HAP-1 (cell line): ENCODE data around the gene PKP1.

Experiments
- DNase-seq, 2 experiments: peaks; one replicate each; pipeline ENCODE4 v3.0.0-alpha.2; 2016 to 2020; ENCODE audit warnings: low spot score in 2 of 2
- H3K27me3 ChIP-seq: fragments of 250-450 bp; sonication (Bioruptor Pico); 2 replicates; pipeline ENCODE4 v1.5.1; 2020; ENCODE audit warnings: low read depth, mild to moderate bottlenecking, moderate library complexity
- H3K36me3 ChIP-seq: fragments of 250-450 bp; sonication (Bioruptor Pico); replicated peaks from 2 replicates; pipeline ENCODE4 v1.5.1; 2020; ENCODE audit warnings: mild to moderate bottlenecking
- H3K4me1 ChIP-seq: fragments of 250-450 bp; sonication (Bioruptor Pico); 2 replicates; pipeline ENCODE4 v1.5.1; 2020; ENCODE audit warnings: mild to moderate bottlenecking
- H3K4me3 ChIP-seq: fragments of 250-450 bp; sonication (Bioruptor Pico); 2 replicates; pipeline ENCODE4 v1.5.1; 2020; ENCODE audit warnings: mild to moderate bottlenecking, moderate library complexity
- H3K9me3 ChIP-seq: fragments of 250-450 bp; sonication (Bioruptor Pico); 2 replicates; pipeline ENCODE4 v1.5.1; 2020; ENCODE audit warnings: mild to moderate bottlenecking, moderate library complexity
- in situ Hi-C: fragments of 300-500 bp; cut with MboI; formaldehyde crosslinking; loops from 3 replicates; pipeline ENCODE4 v1.14.3; 2020; ENCODE audit warnings: low sequenced_read_pairs, inconsistent platforms, mixed read lengths

PKP1 gene

DNA sequence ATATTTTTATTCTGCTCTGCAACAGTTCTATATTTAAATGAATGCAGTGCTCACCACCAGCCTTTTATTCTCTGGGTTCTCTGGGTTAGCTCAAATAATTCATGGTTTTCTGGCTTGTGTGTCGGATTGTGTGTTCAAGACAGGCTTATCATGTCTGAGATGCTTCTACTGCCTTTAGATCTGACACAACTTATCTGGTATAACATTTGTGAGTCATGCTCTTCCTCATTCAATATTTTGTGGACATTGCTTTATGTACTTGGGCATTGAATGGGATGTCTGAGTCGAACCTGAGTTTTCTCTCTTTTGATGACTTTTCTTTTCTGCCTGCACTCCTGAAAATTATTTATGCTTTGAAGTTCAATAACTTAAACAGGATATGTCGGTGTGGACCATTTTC, 17.6 kb upstream of the PKP1 start:
- Histone ChIP-seq H3K36me3 (no peaks in the 10 kb centered on the region), H3K27me3 (peaks cover 25% of the 10 kb centered on the region), H3K9me3 (no peaks in the 10 kb centered on the region), H3K4me1 (no peaks in the 10 kb centered on the region), H3K4me3 (no peak overlapping the region)
- in situ Hi-C loops = no loop called here
- DNase-seq = no peak

DNA sequence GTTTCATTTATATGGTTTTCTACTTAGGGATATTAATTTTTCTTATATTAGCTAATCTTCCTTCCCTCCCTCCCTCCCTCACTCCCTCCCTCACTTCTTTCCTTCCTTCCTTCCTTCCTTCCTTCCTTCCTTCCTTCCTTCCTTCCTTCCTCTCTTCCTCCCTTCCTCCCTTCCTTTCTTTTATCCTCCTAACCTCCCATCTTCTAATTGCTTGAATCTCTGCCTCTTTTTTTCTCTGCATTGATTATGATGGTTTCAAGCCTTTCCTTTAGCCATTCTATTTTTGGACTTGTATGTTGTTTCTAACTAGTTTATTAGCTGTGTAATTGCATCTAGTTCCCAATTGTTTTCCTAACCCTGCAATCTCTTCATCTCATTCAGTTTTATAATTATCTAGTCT, 17.0 kb upstream of the PKP1 start:
- no peaks in the 10 kb centered on the region for H3K36me3 ChIP-seq
- peaks cover 25% of the 10 kb centered on the region for H3K27me3 ChIP-seq
- no peaks in the 10 kb centered on the region for H3K4me1 ChIP-seq
- no peaks in the 10 kb centered on the region for H3K9me3 ChIP-seq
- no peak for DNase-seq
- in situ Hi-C loops = no loop called here
- no peak overlapping the region for H3K4me3 ChIP-seq

DNA sequence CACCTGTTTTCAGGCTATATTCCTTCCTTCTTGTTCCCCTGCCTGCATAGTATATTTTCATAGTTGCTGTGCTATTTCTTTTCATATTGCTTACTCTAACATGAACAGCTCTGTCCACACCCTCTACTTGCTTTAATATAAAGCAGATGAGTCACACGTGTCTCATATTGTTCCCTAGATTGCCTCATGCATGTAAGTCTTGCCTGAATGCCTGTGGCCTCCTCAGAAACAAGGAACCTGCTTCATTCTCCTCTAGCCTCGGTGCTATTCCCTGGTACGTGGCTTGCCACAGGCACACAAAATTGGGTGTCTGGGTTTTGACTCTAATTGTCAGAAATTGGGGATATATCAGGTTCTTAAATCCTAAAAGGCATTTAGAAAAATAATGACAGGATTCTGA, 16.5 kb upstream of the PKP1 start:
- in situ Hi-C loops = no loop called here
- Histone ChIP-seq H3K27me3 (peaks cover 25% of the 10 kb centered on the region), H3K4me1 (no peaks in the 10 kb centered on the region), H3K9me3 (no peaks in the 10 kb centered on the region), H3K4me3 (no peak overlapping the region), H3K36me3 (no peaks in the 10 kb centered on the region)
- no peak for DNase-seq

DNA sequence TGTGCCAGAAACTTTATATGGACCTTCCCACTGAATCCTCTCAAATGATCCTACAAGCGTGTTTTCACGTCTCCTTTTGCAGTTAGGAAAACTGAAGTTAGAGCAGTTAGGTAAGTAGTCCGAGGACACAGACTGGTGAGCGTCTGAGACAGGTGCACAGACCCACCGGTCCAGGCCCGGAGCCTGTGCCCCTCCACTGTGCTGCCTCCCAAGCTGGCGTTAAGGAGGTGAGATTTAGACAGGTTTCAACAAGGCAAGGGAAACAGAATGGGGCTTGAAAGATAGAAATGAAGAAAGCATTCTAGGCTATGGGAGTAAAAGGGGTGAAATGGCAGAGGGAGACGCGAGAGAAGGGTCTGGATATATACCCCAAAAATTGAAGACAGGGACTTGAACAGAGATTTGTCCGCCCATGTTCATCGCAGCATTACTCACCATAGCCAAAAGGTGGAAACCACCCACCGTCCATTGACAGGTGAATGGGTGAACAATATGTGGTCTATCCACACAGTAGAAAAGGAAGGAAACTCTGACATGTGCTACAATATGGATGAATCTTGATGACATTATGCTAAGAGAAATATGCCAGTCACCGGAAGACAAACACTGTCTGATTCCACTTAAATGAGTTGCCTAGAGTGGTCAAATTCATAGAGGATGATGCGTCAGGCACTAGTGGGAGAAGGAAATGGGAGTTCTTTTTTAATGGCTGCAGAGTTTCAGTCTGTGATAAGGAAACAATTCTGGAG, 15.7 kb upstream of the PKP1 start:
- Histone ChIP-seq H3K9me3 (no peaks in the 10 kb centered on the region), H3K27me3 (peaks cover 25% of the 10 kb centered on the region), H3K36me3 (no peaks in the 10 kb centered on the region), H3K4me3 (no peak overlapping the region), H3K4me1 (no peaks in the 10 kb centered on the region)
- in situ Hi-C loops = no loop called here
- no peak for DNase-seq

- no peaks in the 10 kb centered on the region for H3K36me3 ChIP-seq
- in situ Hi-C loops = no loop called here
- DNase-seq = no peak
- no peak overlapping the region for H3K4me3 ChIP-seq
- H3K4me1 ChIP-seq = no peaks in the 10 kb centered on the region
- peaks cover 25% of the 10 kb centered on the region for H3K27me3 ChIP-seq
- H3K9me3 ChIP-seq = no peaks in the 10 kb centered on the region
These were observed 14.6 kb upstream of the PKP1 start for GRCh38 chr1:201268604-201269151.

DNA sequence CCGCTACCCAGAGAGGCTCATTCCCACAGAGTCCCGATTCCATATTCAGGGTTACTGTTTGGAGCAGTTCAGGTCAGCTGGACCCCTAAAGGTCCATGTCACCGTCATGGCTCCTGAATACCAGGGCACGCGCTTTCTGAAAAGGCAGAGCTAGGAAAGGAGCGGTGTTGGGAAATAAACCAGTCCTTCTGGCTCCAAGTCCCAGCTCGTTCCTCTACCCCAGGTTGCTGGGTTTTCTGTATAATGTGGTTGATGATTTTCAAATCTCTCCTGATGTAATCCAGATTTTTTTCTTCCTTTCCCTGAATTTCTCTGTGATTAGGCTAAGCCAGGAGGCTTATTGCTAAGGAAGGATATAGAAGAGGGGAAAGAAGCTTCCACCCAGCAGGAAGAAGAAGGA, 14.0 kb upstream of the PKP1 start:
- no peak overlapping the region for H3K4me3 ChIP-seq
- peaks cover 25% of the 10 kb centered on the region for H3K27me3 ChIP-seq
- H3K4me1 ChIP-seq = no peaks in the 10 kb centered on the region
- H3K36me3 ChIP-seq = no peaks in the 10 kb centered on the region
- H3K9me3 ChIP-seq = no peaks in the 10 kb centered on the region
- DNase-seq = no peak
- in situ Hi-C loops = no loop called here

GRCh38 chr1:201269900-201270410, 13.4 kb upstream of the PKP1 start:
- H3K36me3 ChIP-seq = no peaks in the 10 kb centered on the region
- peaks cover 22% of the 10 kb centered on the region for H3K27me3 ChIP-seq
- H3K4me1 ChIP-seq = no peaks in the 10 kb centered on the region
- no peaks in the 10 kb centered on the region for H3K9me3 ChIP-seq
- DNase-seq = no peak
- in situ Hi-C loops = no loop called here
- H3K4me3 ChIP-seq = no peak overlapping the region

GRCh38 chr1:201270616-201271390, 12.5 kb upstream of the PKP1 start:
- Histone ChIP-seq H3K4me1 (no peaks in the 10 kb centered on the region), H3K4me3 (no peak overlapping the region), H3K36me3 (no peaks in the 10 kb centered on the region), H3K9me3 (no peaks in the 10 kb centered on the region), H3K27me3 (peaks cover 17% of the 10 kb centered on the region)
- in situ Hi-C loops = no loop called here
- no peak for DNase-seq

GRCh38 chr1:201272799-201273198, 10.5 kb upstream of the PKP1 start:
- Histone ChIP-seq H3K36me3 (no peaks in the 10 kb centered on the region), H3K4me1 (no peaks in the 10 kb centered on the region), H3K9me3 (no peaks in the 10 kb centered on the region), H3K4me3 (no peak overlapping the region), H3K27me3 (peaks cover 3% of the 10 kb centered on the region; the same call in 1 of the 2 replicates)
- in situ Hi-C loops = no loop called here
- DNase-seq = no peak

- in situ Hi-C loops = no loop called here
- 0 out of 2 replicates have a peak, but pooled peaks cover 2% of the 10 kb centered on the region for H3K27me3 ChIP-seq
- H3K4me1 ChIP-seq = no peaks in the 10 kb centered on the region
- no peaks in the 10 kb centered on the region for H3K9me3 ChIP-seq
- no peak overlapping the region for H3K4me3 ChIP-seq
- no peaks in the 10 kb centered on the region for H3K36me3 ChIP-seq
- DNase-seq = no peak
These were observed 8.6 kb upstream of the PKP1 start for GRCh38 chr1:201274616-201275252.

DNA sequence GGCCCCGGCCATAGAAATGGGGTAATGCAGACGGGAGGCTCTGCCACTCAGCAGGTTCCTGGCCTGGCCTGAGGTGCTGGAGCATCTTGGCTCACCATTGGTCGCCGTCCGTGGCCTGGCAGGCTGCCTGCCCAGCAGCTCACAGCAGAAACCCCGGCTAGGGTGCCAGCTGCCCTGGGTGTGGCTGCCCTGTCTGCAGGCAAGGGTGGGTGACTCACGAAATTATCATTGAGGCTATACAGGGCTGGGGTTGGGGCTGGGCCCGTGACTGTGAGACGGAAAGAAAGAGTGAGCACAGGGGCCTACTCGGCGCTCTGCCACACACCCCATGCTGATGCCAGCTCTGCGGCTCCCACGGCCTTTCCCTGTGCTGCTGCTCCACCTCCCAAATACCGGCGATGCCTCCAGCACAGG, 8.0 kb upstream of the PKP1 start:
- Histone ChIP-seq H3K4me1 (no peaks in the 10 kb centered on the region), H3K4me3 (no peak overlapping the region), H3K27me3 (0 out of 2 replicates have a peak, but pooled peaks cover 2% of the 10 kb centered on the region), H3K36me3 (no peaks in the 10 kb centered on the region), H3K9me3 (no peaks in the 10 kb centered on the region)
- no peak for DNase-seq
- in situ Hi-C loops = no loop called here

DNA sequence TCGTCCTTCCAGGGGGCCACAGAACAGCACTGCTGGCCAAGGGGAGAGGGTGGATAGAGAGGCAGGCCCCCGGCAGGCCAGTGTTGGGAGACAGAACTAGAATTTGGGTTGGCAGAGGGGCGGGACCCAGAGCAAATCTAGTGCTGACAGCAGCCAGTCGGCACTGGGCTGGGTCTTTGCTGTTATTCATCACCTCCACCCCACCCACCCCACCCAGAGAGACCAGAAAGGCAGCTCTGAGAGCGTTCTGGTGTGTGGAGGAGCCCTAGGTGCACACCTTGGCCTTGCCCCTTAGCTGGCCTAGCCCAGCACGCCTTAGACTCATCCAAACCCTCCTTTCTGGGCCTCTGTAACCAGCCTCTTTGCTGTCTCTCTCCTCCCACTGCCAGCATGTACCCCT, 6.4 kb upstream of the PKP1 start:
- DNase-seq = no peak
- H3K36me3 ChIP-seq = no peaks in the 10 kb centered on the region
- H3K4me3 ChIP-seq = no peak overlapping the region
- in situ Hi-C loops = no loop called here
- no peaks in the 10 kb centered on the region for H3K9me3 ChIP-seq
- H3K27me3 ChIP-seq = peaks cover 9% of the 10 kb centered on the region; the same call in 1 of the 2 replicates
- no peaks in the 10 kb centered on the region for H3K4me1 ChIP-seq

DNA sequence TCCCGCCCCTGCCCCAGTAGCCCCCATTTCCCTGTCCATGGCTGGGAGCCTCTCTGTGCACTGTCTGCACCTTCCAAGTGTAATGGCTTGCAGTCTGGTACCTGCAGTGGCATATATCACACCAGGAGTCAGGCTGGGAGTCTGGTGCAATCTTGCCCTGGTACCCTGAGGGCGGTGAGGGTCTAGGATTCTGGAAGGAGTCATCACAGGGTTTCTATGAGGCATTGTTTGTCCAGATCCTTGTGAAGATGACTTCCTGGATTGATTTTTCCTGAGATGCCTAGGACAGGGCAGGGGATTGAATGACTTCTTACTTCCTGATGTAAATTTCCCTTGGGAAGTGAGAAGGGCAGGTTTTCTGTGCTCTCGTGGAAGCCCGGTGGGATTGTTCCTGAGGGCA, 5.9 kb upstream of the PKP1 start:
- in situ Hi-C loops = no loop called here
- H3K4me1 ChIP-seq = no peaks in the 10 kb centered on the region
- no peaks in the 10 kb centered on the region for H3K36me3 ChIP-seq
- H3K4me3 ChIP-seq = no peak overlapping the region
- DNase-seq = no peak
- peaks cover 9% of the 10 kb centered on the region; the same call in 1 of the 2 replicates for H3K27me3 ChIP-seq
- H3K9me3 ChIP-seq = no peaks in the 10 kb centered on the region
